ENCODE measurements around the gene CCBE1.

DNA sequence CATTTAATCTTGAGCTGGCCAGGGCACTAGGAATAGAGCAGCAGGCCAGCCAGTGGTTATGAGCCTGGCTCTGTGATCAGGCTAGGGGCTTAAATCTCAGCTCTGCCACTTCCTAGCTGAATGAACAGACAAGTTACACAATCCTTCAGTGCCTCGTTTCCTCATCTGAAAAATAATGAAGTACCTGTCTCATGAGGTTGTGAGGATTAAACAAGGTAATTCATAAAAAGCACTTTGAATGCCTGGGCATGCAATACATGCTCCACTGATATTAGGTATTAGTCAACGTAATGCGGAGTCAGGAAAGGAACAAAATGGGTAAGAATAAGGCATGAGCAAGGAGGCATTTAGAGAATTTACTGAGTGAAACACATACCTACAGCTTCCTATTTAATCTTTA, 100.2 kb downstream of the CCBE1 start:
- no peak for TF ChIP-seq RFX5 (IDR thresholded peaks at IDR 0.05; ENCODE audit: low read depth, low read length)
- TF ChIP-seq, protein P1, sequence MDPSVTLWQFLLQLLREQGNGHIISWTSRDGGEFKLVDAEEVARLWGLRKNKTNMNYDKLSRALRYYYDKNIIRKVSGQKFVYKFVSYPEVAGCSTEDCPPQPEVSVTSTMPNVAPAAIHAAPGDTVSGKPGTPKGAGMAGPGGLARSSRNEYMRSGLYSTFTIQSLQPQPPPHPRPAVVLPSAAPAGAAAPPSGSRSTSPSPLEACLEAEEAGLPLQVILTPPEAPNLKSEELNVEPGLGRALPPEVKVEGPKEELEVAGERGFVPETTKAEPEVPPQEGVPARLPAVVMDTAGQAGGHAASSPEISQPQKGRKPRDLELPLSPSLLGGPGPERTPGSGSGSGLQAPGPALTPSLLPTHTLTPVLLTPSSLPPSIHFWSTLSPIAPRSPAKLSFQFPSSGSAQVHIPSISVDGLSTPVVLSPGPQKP (IDR thresholded peaks at IDR 0.05; ENCODE audit: borderline replicate concordance, low read depth, low read length): no peak
- TF ChIP-seq, protein P2, sequence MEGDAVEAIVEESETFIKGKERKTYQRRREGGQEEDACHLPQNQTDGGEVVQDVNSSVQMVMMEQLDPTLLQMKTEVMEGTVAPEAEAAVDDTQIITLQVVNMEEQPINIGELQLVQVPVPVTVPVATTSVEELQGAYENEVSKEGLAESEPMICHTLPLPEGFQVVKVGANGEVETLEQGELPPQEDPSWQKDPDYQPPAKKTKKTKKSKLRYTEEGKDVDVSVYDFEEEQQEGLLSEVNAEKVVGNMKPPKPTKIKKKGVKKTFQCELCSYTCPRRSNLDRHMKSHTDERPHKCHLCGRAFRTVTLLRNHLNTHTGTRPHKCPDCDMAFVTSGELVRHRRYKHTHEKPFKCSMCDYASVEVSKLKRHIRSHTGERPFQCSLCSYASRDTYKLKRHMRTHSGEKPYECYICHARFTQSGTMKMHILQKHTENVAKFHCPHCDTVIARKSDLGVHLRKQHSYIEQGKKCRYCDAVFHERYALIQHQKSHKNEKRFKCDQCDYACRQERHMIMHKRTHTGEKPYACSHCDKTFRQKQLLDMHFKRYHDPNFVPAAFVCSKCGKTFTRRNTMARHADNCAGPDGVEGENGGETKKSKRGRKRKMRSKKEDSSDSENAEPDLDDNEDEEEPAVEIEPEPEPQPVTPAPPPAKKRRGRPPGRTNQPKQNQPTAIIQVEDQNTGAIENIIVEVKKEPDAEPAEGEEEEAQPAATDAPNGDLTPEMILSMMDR (conservative IDR thresholded peaks at IDR 0.05; ENCODE audit: low read depth, low read length): no peak
- no peak for TF ChIP-seq RAD21 (IDR thresholded peaks at IDR 0.05; ENCODE audit: low read length)

Data from IMR-90 (cell line).